ENCODE results near the gene PTPN22. TPM values are rescaled to one million over a fixed set of nuclear protein-coding genes. Genes with fewer than 3 reads are reported as not detected.

The PTPN22 gene
- total and polyA plus RNA-seq, 9 of the 15 experiments (the other 6 are each of a cell fraction or from before 2014, with no cell fraction given) = 0.45 to 4.6 (median 1.1) TPM

DNA sequence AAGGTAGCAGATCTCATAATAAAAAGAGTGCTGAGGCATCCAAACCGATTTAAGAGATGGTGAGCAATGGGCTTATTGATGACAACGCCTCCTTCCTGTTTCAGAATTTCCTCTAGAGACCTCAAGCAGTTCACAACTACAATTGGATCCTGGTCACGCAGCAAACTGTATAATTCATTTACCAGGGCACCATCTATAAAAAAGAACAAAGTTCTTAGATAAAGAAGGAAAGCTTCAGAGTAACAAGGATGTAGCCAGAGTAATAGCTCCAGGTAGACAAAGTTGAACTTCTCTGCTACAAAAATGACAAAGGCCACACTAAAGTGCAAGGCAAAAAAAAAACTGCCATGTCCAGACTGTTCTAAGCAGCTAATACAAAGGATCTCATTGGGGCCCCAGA, 29.7 kb upstream of the PTPN22 start:
- intact Hi-C loops (cut with micrococcal nuclease) = no loop called here
- ChIA-PET POLR2A (interaction anchor here (1.0 to 1.8 kb wide), 2 partner anchors 10 to 13 kb away, joined by 4 to 6 read pairs; no protein-coding TSS in a partner anchor), CTCF (ENCODE audit: low intra/inter-chr PET ratio) (interaction anchor here (0.5 kb wide), 1 partner anchor 63 kb away, joined by 3 read pairs; no protein-coding TSS in a partner anchor)
- ATAC-seq (no peak), DNase-seq (ENCODE audit: extremely low read depth in 1 of 4, low spot score in 3 of 4) (no peak), FAIRE-seq (no peak)
- peaks cover 30% of the 10 kb centered on the region for H3K79me2 ChIP-seq (ENCODE audit: control insufficient read depth, insufficient read depth, low read length)
- H3K9ac ChIP-seq (ENCODE audit: insufficient read depth in 1 of 2, low read depth in 2 of 2, low read length in 2 of 2) = no peak overlapping the region
- no peak overlapping the region for H3K27ac ChIP-seq (ENCODE audit: extremely low read depth, low read depth, low read length)
- H3K9me3 ChIP-seq (replicated peaks; ENCODE audit: control insufficient read depth, insufficient read depth, low read depth, low read length) = no peaks in the 10 kb centered on the region
- in situ Hi-C loops (cut with MboI) = no loop called here
- no peaks in the 10 kb centered on the region for H3K9me1 ChIP-seq (ENCODE audit: control insufficient read depth, insufficient read depth, low read length)
- H4K20me1 ChIP-seq (replicated peaks; ENCODE audit: control insufficient read depth, insufficient read depth, low read length) = no peaks in the 10 kb centered on the region
- H3K36me3 ChIP-seq (ENCODE audit: control insufficient read depth, insufficient read depth, low read length) = peaks cover 59% of the 10 kb centered on the region
- no peak overlapping the region for H3K4me3 ChIP-seq
- no peak overlapping the region for H3K4me2 ChIP-seq (ENCODE audit: insufficient read depth, low read length)
- BruUV-seq (replicated peaks) = no TSS peak
- H3K4me1 ChIP-seq (replicated peaks in 1 of 2; ENCODE audit: control insufficient read depth in 2 of 2, insufficient read depth in 2 of 2, low read length in 2 of 2) = peaks cover 7 to 14% of the 10 kb centered on the region in 2 experiments; a peak in 4 of 5 replicates
- H2AFZ ChIP-seq (ENCODE audit: low read depth, low read length) = no peak overlapping the region
- H3K27me3 ChIP-seq (ENCODE audit: control insufficient read depth in 2 of 2, insufficient read depth in 2 of 2, low read length in 2 of 2) = no peaks in the 10 kb centered on the region
- WGBS (ENCODE audit: insufficient coverage, low coverage, missing lambda C conversion rate) = 61% methylated on average over 3 of the region's 3 CpGs
- no peak for TF ChIP-seq POLR2AphosphoS2 (IDR thresholded peaks at IDR 0.05; ENCODE audit: low read length)
- TF ChIP-seq ZNF232 (CRISPR knock-in tag; IDR thresholded peaks at IDR 0.05) = no peak
- TF ChIP-seq ZNF778 (CRISPR knock-in tag; IDR thresholded peaks at IDR 0.05) = no peak
- no peak for TF ChIP-seq ZNF175 (CRISPR knock-in tag; IDR thresholded peaks at IDR 0.05; ENCODE audit: low read depth)
- no peak for TF ChIP-seq TEAD4 (IDR thresholded peaks at IDR 0.05; ENCODE audit: low read length)
- no peak for TF ChIP-seq TEAD4 (CRISPR knock-in tag; IDR thresholded peaks at IDR 0.05; ENCODE audit: borderline replicate concordance)
- TF ChIP-seq, protein P1, sequence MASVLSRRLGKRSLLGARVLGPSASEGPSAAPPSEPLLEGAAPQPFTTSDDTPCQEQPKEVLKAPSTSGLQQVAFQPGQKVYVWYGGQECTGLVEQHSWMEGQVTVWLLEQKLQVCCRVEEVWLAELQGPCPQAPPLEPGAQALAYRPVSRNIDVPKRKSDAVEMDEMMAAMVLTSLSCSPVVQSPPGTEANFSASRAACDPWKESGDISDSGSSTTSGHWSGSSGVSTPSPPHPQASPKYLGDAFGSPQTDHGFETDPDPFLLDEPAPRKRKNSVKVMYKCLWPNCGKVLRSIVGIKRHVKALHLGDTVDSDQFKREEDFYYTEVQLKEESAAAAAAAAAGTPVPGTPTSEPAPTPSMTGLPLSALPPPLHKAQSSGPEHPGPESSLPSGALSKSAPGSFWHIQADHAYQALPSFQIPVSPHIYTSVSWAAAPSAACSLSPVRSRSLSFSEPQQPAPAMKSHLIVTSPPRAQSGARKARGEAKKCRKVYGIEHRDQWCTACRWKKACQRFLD (CRISPR knock-in tag; IDR thresholded peaks at IDR 0.05) = no peak
- no peak for TF ChIP-seq MIER1 (IDR thresholded peaks at IDR 0.05; ENCODE audit: low read depth)
- TF ChIP-seq CXXC5 (CRISPR knock-in tag; IDR thresholded peaks at IDR 0.05) = no peak
- no peak for TF ChIP-seq SMAD4 (CRISPR knock-in tag; conservative IDR thresholded peaks at IDR 0.05)
- TF ChIP-seq, protein P2, sequence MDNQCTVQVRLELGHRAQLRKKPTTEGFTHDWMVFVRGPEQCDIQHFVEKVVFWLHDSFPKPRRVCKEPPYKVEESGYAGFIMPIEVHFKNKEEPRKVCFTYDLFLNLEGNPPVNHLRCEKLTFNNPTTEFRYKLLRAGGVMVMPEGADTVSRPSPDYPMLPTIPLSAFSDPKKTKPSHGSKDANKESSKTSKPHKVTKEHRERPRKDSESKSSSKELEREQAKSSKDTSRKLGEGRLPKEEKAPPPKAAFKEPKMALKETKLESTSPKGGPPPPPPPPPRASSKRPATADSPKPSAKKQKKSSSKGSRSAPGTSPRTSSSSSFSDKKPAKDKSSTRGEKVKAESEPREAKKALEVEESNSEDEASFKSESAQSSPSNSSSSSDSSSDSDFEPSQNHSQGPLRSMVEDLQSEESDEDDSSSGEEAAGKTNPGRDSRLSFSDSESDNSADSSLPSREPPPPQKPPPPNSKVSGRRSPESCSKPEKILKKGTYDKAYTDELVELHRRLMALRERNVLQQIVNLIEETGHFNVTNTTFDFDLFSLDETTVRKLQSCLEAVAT (IDR thresholded peaks at IDR 0.05) = no peak
- TF ChIP-seq, protein P3, sequence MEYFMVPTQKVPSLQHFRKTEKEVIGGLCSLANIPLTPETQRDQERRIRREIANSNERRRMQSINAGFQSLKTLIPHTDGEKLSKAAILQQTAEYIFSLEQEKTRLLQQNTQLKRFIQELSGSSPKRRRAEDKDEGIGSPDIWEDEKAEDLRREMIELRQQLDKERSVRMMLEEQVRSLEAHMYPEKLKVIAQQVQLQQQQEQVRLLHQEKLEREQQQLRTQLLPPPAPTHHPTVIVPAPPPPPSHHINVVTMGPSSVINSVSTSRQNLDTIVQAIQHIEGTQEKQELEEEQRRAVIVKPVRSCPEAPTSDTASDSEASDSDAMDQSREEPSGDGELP (CRISPR knock-in tag; IDR thresholded peaks at IDR 0.05; ENCODE audit: borderline replicate concordance) = no peak
- TF ChIP-seq, protein P4, sequence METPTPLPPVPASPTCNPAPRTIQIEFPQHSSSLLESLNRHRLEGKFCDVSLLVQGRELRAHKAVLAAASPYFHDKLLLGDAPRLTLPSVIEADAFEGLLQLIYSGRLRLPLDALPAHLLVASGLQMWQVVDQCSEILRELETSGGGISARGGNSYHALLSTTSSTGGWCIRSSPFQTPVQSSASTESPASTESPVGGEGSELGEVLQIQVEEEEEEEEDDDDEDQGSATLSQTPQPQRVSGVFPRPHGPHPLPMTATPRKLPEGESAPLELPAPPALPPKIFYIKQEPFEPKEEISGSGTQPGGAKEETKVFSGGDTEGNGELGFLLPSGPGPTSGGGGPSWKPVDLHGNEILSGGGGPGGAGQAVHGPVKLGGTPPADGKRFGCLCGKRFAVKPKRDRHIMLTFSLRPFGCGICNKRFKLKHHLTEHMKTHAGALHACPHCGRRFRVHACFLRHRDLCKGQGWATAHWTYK (CRISPR knock-in tag; IDR thresholded peaks at IDR 0.05) = no peak
- TF ChIP-seq, protein P5, sequence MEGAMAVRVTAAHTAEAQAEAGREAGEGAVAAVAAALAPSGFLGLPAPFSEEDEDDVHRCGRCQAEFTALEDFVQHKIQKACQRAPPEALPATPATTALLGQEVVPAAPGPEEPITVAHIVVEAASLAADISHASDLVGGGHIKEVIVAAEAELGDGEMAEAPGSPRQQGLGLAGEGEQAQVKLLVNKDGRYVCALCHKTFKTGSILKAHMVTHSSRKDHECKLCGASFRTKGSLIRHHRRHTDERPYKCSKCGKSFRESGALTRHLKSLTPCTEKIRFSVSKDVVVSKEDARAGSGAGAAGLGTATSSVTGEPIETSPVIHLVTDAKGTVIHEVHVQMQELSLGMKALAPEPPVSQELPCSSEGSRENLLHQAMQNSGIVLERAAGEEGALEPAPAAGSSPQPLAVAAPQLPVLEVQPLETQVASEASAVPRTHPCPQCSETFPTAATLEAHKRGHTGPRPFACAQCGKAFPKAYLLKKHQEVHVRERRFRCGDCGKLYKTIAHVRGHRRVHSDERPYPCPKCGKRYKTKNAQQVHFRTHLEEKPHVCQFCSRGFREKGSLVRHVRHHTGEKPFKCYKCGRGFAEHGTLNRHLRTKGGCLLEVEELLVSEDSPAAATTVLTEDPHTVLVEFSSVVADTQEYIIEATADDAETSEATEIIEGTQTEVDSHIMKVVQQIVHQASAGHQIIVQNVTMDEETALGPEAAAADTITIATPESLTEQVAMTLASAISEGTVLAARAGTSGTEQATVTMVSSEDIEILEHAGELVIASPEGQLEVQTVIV (CRISPR knock-in tag; IDR thresholded peaks at IDR 0.05; ENCODE audit: borderline replicate concordance) = no peak
- TF ChIP-seq FOXK1 (CRISPR knock-in tag; IDR thresholded peaks at IDR 0.05; ENCODE audit: borderline replicate concordance) = no peak
- TF ChIP-seq ZNF143 (CRISPR knock-in tag; IDR thresholded peaks at IDR 0.05) = no peak

Data from K562 (cell line).